GM18907 (cell line): ENCODE results near the gene RAB3B.
A peak's percentile ranks its signal among the peaks of the same experiment; 100 is the strongest.
"Not testable (repeated sequence)": the region's sequence is repeated elsewhere in the genome, so short reads cannot be mapped to it uniquely, and the experiment has no call there.

Experiments
- ATAC-seq: cut with Tn5 transposase; IDR thresholded peaks from one replicate; pipeline ENCODE4 v1.9.1; 2021; ENCODE audit warnings: mild to moderate bottlenecking, moderate library complexity; ENCODE audit not compliant: unreplicated experiment

RAB3B gene

DNA sequence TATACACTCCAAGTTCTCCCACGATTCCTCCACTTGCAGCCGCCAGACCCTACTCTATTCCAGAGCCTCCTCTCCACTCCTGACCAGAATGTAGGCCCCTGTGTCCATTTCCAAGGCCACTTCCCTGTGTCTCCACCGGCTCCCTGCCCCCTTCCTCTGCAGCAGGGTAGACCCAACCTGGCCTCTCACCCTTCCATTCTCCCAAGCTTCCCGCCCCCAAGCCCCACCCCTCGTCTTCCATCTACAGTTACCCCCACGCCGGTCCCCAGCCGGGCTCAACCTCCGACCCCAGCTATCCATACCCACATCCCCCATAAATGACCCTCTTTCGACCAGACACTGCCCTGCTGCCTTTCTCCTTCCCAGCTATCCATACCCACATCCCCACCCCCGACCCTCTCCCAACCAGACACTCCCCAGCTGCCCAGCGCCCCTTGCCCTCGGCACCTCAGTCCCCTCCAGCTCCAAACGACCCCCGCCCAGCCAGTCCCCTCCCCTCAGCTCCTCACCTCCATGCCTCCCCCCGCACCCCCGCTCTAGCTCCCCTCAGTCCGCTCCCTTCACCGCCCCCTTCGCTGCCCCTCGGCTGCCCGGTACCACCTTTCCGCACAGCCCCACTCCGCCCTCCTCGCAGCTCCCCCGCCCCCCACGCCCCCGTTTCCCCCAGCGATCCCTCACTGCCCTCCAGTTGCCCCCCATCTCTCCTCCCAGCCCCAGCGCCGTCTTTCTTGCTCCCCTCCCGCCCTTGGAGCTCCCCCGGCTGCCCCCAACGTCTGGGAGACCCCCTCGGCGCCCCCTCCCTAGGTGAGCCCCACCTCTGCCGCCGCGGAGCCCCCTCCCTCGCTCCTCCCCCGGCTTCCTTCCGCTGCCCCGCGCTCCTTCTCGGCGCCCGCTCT, 670 bp downstream of the RAB3B start:
- ATAC-seq: no peak

- no peak for ATAC-seq
Observed at GRCh38 chr1:51988254-51988653, 2.2 kb downstream of the RAB3B start.

- ATAC-seq: no peak
Observed at GRCh38 chr1:51986718-51987117, 3.8 kb downstream of the RAB3B start.

GRCh38 chr1:51982161-51982560, 8.3 kb downstream of the RAB3B start:
- no peak for ATAC-seq

DNA sequence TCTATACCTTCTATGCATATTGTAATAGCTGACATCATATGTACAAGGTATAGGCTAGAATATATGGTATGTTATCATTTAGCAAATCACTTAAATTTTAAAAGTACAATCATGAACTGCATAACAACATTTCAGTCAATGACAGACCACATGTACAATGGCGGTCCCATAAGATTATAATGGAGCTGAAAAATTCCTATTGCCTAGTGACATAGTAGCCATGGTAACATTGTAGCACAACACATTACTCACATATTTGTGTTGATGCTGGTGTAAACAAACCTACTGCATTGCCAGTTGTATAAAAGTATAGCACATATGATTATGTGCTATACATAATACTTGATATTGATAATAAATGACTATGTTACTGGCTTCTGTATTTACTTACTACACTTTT, 8.9 kb downstream of the RAB3B start:
- no peak for ATAC-seq

GRCh38 chr1:51978099-51978498, 12.4 kb downstream of the RAB3B start:
- no peak for ATAC-seq

DNA sequence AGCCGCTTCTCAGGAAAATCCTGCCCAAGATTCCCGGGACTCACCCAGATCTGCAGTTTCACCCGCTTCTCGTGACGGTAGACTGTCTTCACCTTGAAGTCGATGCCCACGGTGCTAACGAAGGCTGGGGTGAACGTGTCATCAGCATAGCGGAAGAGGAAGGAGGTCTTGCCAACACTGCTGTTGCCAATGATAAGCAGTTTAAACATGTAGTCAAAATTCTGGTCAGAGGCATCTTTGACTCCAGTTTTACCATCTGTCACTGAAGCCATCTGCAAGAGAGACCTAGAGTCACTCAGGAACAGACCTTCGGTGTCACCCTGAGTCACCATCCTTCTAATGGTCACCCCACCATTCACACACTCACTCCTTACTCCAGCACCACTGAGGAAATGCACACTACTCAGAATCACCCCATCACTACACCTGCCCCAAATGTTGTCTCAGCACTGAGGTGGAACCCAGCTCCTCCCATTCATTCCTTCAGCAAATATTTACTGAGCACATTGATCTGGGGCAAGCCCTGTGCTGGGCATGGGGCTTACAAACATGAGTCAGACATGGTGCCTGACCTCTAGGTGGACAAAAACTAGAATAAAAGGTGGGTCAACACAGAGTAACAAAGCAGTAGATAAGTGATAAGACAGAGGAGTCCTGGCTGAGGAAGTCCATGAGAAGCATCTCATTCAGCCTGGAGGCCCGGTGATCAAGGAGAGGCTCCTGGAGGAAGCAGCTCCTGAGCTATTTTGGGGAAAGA, 13.5 kb downstream of the RAB3B start:
- ATAC-seq: no peak

GRCh38 chr1:51973587-51974474, 16.7 kb downstream of the RAB3B start:
- ATAC-seq: peak; percentile 44

GRCh38 chr1:51969038-51969705, 21.3 kb downstream of the RAB3B start:
- ATAC-seq: no peak

DNA sequence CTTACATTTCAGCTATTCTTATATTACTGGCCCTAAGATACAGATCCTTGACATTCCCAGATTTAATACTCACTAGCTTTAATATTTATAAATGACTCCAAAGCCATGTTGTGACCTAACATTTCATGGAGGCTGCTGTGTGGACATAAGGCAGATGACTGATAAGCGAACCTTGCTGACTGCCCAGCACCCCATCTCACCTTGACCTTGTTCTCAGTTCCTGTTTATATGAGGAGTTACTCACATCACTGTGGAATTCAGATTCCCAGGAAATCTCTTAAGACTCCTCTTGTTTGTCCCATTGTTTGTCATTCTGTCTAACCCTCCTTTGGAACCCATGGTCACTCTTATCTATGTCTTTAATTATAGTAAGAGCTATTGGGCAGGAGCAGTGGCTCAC, 21.9 kb downstream of the RAB3B start:
- ATAC-seq: no peak

GRCh38 chr1:51967213-51967791, 23.2 kb downstream of the RAB3B start:
- not testable (repeated sequence) for ATAC-seq

DNA sequence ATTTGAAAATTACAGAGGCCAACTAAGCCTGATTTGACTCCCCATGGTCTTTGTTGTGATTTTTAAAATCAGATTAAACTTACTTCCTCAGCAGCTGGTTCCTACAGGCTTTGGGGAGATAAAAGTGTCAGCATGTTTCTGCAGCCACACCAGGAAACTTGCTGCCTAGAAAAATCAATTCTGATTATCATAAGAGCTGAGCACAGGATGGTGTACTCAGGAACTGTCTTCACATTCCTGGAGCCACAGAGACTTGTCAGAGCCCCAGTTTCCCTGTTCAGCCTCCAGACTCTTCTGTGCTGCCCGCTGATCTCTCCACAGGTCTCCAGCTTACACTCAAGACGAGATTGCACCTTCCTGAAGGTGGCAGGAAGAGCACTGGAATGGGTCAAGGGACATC, 23.9 kb downstream of the RAB3B start:
- no peak for ATAC-seq

DNA sequence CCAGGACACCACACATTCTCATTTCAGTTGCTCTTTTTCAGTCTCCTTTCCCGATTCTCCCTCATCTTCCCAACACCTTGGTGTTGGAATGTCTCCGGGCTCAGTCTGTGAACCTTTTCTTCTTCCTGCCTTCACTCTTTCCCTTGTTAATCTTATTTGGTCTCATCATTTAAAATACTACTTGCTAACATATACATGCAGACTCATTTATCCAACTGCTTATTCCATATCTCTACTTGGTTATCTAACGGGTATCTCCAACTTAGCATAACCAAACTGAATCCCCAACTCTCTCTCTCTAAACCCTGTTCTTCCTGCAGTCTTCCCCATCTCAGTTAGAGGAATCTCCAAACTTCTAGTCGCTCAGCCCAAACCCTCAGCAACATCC, 26.2 kb downstream of the RAB3B start:
- ATAC-seq: no peak

- ATAC-seq: no peak
Observed at GRCh38 chr1:51963592-51964308, 26.8 kb downstream of the RAB3B start.

DNA sequence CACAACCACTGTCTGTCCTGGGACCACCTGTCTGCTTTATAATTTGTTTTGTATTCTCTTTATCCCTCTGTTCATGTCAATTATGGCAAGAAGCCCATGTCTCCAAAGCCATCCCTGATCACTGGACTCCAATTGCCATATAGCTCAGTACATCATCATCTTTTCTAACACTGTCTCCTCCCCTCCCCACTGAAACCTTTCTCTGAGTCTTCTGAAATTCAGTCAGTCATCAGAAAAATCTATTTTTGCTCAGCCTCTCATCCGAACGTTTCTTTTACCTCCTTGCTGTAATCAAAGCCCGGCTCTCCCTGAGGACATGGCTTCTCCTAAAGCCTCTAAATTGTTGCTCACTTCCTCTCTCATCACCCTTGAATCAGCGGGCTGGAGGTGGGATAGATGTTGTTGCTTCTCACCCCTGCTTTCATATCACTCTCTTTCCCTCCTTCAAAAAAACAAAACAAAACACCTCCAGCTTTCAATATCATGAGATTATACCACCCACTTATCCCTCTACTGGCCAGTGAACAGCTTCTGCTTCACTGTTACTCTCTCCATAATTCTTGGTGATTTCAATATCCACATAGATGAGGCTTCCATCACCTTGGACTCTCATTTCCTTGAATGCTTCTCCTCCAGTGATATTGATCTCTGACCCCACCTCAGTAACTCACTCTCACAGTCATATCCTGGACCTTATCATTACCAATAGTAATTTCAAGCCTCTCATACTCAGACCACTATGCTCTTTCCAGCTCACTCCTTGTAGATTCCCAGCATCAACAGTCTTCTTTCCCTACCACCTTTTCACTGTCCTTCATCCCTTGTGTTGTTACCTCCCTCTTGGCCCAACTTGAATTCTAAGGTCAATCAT, 27.8 kb downstream of the RAB3B start:
- ATAC-seq: no peak

GRCh38 chr1:51961954-51962353, 28.5 kb downstream of the RAB3B start:
- ATAC-seq: no peak

DNA sequence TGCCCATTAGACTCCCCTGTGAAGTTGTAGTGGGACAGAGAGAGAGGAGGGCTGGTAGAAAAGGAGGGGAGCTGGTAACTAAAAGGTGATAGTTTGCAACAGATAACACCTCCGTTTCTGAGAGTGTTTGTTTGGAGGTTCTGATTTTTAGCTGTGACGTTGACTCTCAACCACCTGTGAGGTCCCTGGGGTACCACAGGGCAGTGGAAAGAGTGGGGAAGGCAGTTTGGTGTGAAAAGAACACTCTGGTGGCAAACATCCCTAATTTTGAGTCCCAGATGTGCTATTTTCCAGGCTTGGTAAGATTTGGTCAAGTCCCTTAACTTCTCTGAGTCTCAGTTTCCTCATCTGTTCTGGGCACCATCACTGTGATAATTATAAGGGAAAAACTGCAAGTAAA, 29.3 kb downstream of the RAB3B start:
- ATAC-seq: no peak

DNA sequence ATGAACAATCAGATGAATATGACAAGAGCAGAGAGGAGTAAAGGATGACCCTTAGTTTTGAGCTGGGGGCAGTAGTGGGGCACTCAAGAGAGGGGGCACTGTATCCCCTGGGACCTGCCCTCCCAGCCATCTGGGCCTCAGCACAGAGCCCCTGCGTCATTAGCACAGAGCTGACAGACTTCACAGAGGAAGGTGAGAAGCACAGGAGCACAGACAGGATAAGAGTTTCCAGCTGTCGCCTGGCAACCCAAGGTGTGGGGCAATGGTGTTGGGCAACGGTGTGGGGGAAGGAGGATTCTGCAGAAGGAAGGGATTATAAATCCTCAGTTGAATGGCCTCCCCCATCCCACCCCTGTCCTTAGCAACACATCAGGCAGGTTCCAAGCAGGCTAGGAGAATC, 30.2 kb downstream of the RAB3B start:
- no peak for ATAC-seq

- ATAC-seq: no peak
Observed at GRCh38 chr1:51958824-51959223, 31.7 kb downstream of the RAB3B start.
